Esophagus muscularis mucosa (tissue), 4 donors: ENCODE data around the gene ABI2. TPM values are rescaled to one million over a fixed set of nuclear protein-coding genes. Genes with fewer than 3 reads are reported as not detected.
"Not testable (repeated sequence)": the region's sequence is repeated elsewhere in the genome, so short reads cannot be mapped to it uniquely, and the experiment has no call there.

Experiments
- DNase-seq: peaks from one replicate; pipeline ENCODE4 v3.0.0-alpha.2; 2017; ENCODE audit errors: extremely low spot score
- H3K27ac ChIP-seq, 4 donors: fragments of 200-600 bp; sonication (generic); replicated peaks in 1 of 4; 1 replicate in 3 of 4; 2 replicates in 1 of 4; pipeline ENCODE4 v1.5.1; 2016 to 2019; ENCODE audit warnings: mild to moderate bottlenecking in 1 of 4
- H3K27me3 ChIP-seq, 4 donors: fragments of 200-600 bp; sonication (generic); one replicate each; pipeline versions ENCODE4 v1.5.1 to v1.6.0; 2016 to 2019
- H3K36me3 ChIP-seq, 4 donors: fragments of 200-600 bp; sonication (generic); one replicate each; pipeline ENCODE4 v1.5.1; 2016 to 2019
- H3K4me1 ChIP-seq, 4 donors: fragments of 200-600 bp; sonication (generic); one replicate each; pipeline ENCODE4 v1.5.1; 2016 to 2019
- H3K4me3 ChIP-seq, 4 donors: fragments of 200-600 bp; sonication (generic); 1 replicate in 2 of 4; 2 replicates in 2 of 4; pipeline ENCODE4 v1.5.1; 2016 to 2019; ENCODE audit warnings: mild to moderate bottlenecking in 4 of 4, moderate library complexity in 1 of 4
- H3K9me3 ChIP-seq, 4 donors: fragments of 200-600 bp; sonication (generic); 1 replicate in 3 of 4; 2 replicates in 1 of 4; pipeline ENCODE4 v1.5.1; 2016 to 2019
- CTCF ChIP-seq, 3 experiments: fragments of 200-600 bp in 2 of 3; fragments of 450-650 bp in 1 of 3; sonication (generic) in 2 of 3; IDR thresholded peaks; one replicate each; pipeline ENCODE4 v1.5.1; 2017 to 2019; ENCODE audit warnings: antibody characterized with exemption in 3 of 3, mild to moderate bottlenecking in 2 of 3, moderate library complexity in 1 of 3
- EP300 ChIP-seq: sonication (generic); formaldehyde crosslinking; IDR thresholded peaks from one replicate; pipeline ENCODE4 v1.6.1; 2017; ENCODE audit warnings: antibody characterized with exemption
- POLR2A ChIP-seq: fragments of 450-650 bp; IDR thresholded peaks from one replicate; pipeline ENCODE4 v1.6.1; 2017; ENCODE audit warnings: antibody characterized with exemption, moderate library complexity, mild to moderate bottlenecking, low read depth
- POLR2AphosphoS5 ChIP-seq, 2 donors: sonication (generic); formaldehyde crosslinking; IDR thresholded peaks; one replicate each; pipeline ENCODE4 v1.6.1; 2017; ENCODE audit warnings: antibody characterized with exemption in 2 of 2
- WGBS: methylation state at CpG from one replicate; pipeline ENCODE4 v1.1.5; 2018; 5-methylcytosine and 5-hydroxymethylcytosine counted together
- intact Hi-C: fragments of 100-400 bp; cut with DNase I; formaldehyde crosslinking; loops from one replicate; pipeline ENCODE4 v1.15.1; 2023
- total RNA-seq, 4 donors: library from RNA; depleted of rRNA; stranded (reverse); fragments of >200 nt; gene quantifications; one replicate each; pipeline versions ENCODE4 v1.1.0 to v1.2.1, GENCODE V29; 2016

Gene ABI2
- total RNA-seq, 4 donors from 2014 or later: 38.8 to 63.2 (median 45.0) TPM

GRCh38 chr2:203383038-203383437, 54.8 kb downstream of the ABI2 start:
- no peak for DNase-seq
- 94% methylated on average over 1 of the region's 1 CpG for WGBS
- H3K36me3 ChIP-seq: peaks cover 0 to 10% (median 5%) of the 10 kb centered on the region in 4 donors
- no peak overlapping the region for H3K27ac ChIP-seq
- no peak for TF ChIP-seq CTCF (IDR thresholded peaks at IDR 0.05)
- TF ChIP-seq EP300: no peak
- no peak for TF ChIP-seq POLR2A
- TF ChIP-seq POLR2AphosphoS5 (IDR thresholded peaks at IDR 0.05): no peak
- H3K4me1 ChIP-seq: no peaks in the 10 kb centered on the region
- H3K27me3 ChIP-seq: no peaks in the 10 kb centered on the region
- no peak overlapping the region for H3K4me3 ChIP-seq
- intact Hi-C loops: no loop called here
- no peaks in the 10 kb centered on the region for H3K9me3 ChIP-seq

GRCh38 chr2:203388153-203388552, 60.0 kb downstream of the ABI2 start:
- H3K4me3 ChIP-seq, H3K27me3 ChIP-seq, H3K9me3 ChIP-seq, DNase-seq, H3K27ac ChIP-seq, intact Hi-C loops, H3K4me1 ChIP-seq: not testable (repeated sequence)
- peaks cover 0 to 22% (median 10%) of the 10 kb centered on the region in 4 donors for H3K36me3 ChIP-seq
- WGBS: 94% methylated on average over 6 of the region's 6 CpGs

DNA sequence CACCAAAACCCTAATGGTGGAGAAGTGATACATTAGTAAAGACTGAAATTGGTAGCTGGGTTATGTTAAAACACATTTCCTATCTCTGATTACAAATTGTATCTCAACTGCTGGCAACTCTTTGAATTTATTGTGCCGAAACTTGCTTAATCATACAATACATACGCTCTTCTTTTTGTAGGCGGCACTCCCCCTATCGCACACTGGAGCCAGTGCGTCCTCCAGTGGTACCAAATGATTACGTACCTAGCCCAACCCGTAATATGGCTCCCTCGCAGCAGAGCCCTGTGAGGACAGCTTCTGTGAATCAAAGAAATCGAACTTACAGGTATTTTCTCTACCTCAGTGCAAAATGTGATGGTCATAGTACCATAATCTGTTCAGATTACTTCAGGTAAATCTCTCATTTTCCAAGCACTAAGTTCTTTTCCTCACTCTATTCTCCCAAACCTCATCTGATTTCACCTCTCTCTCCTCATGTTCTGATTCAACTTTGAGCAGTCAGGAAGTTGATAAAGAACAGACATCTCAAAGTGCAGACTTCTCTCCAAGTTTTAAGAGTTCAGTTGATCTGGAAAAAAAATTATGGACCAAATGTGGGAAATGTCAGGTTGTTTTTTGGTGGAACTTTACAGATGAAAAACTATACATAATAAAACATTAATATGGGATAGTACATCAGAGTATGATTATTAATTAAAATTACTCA, 66.5 kb downstream of the ABI2 start:
- no peak overlapping the region for H3K4me3 ChIP-seq
- TF ChIP-seq CTCF (IDR thresholded peaks at IDR 0.05) (no peak), POLR2A (no peak), POLR2AphosphoS5 (IDR thresholded peaks at IDR 0.05) (no peak), EP300 (no peak)
- peaks cover 0 to 30% (median 12%) of the 10 kb centered on the region in 4 donors for H3K36me3 ChIP-seq
- no peak for DNase-seq
- peaks cover 0 to 17% (median 15%) of the 10 kb centered on the region in 4 donors for H3K4me1 ChIP-seq
- no peak overlapping the region for H3K27ac ChIP-seq
- intact Hi-C loops: no loop called here
- no peaks in the 10 kb centered on the region for H3K9me3 ChIP-seq
- WGBS: 94% methylated on average over 9 of the region's 9 CpGs
- H3K27me3 ChIP-seq: no peaks in the 10 kb centered on the region

GRCh38 chr2:203395858-203396257, 67.7 kb downstream of the ABI2 start:
- peaks cover 0 to 30% (median 10%) of the 10 kb centered on the region in 4 donors for H3K36me3 ChIP-seq
- no peaks in the 10 kb centered on the region for H3K27me3 ChIP-seq
- no peak for DNase-seq
- peaks cover 0 to 17% (median 15%) of the 10 kb centered on the region in 4 donors for H3K4me1 ChIP-seq
- H3K27ac ChIP-seq: peak overlapping the region in 2 of 4 donors; percentile 30 to 64
- intact Hi-C loops: no loop called here
- H3K4me3 ChIP-seq: no peak overlapping the region
- H3K9me3 ChIP-seq: no peaks in the 10 kb centered on the region
- 77% methylated on average over 2 of the region's 2 CpGs for WGBS
- TF ChIP-seq POLR2AphosphoS5 (IDR thresholded peaks at IDR 0.05): no peak
- TF ChIP-seq POLR2A: no peak
- no peak for TF ChIP-seq EP300
- no peak for TF ChIP-seq CTCF (IDR thresholded peaks at IDR 0.05)

DNA sequence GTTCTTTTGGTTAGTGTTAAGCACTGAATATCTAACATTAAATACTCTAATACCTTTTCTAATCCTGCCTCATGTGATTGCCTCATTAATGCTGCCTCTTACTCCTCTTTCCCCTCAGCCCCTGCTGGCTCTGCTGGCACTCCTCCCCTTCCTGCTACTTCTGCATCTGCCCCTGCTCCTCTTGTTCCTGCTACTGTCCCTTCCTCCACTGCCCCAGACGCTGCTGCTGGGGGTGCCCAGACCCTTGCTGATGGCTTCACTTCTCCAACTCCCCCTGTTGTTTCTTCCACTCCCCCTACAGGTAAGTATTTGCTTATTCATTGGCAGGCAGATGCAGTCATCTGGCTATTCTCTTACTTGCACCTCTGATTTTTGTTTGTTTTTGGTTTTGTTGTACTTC, 68.5 kb downstream of the ABI2 start:
- intact Hi-C loops: no loop called here
- Histone ChIP-seq H3K27me3 (no peaks in the 10 kb centered on the region), H3K36me3 (peaks cover 0 to 26% (median 10%) of the 10 kb centered on the region in 4 donors), H3K9me3 (no peaks in the 10 kb centered on the region), H3K4me1 (peaks cover 0 to 17% (median 15%) of the 10 kb centered on the region in 4 donors), H3K27ac (peak overlapping the region in 2 of 4 donors; percentile 17 to 64), H3K4me3 (no peak overlapping the region)
- DNase-seq: no peak
- TF ChIP-seq CTCF (IDR thresholded peaks at IDR 0.05) (peak; percentile 18 to 25 (median 23)), POLR2A (no peak), POLR2AphosphoS5 (IDR thresholded peaks at IDR 0.05) (no peak), EP300 (no peak)
- WGBS: 32% methylated on average over 1 of the region's 1 CpG
